Smooth muscle cell (in vitro differentiated cells): ENCODE results near the gene LMF1. TPM values are rescaled to one million over a fixed set of nuclear protein-coding genes. Genes with fewer than 3 reads are reported as not detected.

ENCODE experiments used
- DNase-seq: peaks from one replicate; lab custom pipeline; 2025; ENCODE audit not compliant: unreplicated experiment; lab: John Stamatoyannopoulos, UW
- H2AFZ ChIP-seq: fragments of 200-600 bp; sonication (generic); 2 replicates; pipeline ENCODE4 v1.6.0; 2016; ENCODE audit warnings: antibody characterized with exemption, low read depth, mild to moderate bottlenecking
- H3F3A ChIP-seq: fragments of 200-600 bp; sonication (generic); 2 replicates; pipeline ENCODE4 v1.6.0; 2017; ENCODE audit warnings: antibody characterized with exemption, low read depth
- H3K27ac ChIP-seq: fragments of 200-600 bp; sonication (generic); 2 replicates; pipeline ENCODE4 v1.5.1; 2016; ENCODE audit warnings: low read depth, mild to moderate bottlenecking
- H3K27me3 ChIP-seq: fragments of 200-600 bp; sonication (generic); 2 replicates; pipeline ENCODE4 v1.6.1; 2016; ENCODE audit warnings: low read depth, mild to moderate bottlenecking
- H3K36me3 ChIP-seq: fragments of 200-600 bp; sonication (generic); 2 replicates; pipeline ENCODE4 v1.5.1; 2016; ENCODE audit warnings: low read depth
- H3K4me1 ChIP-seq: fragments of 200-600 bp; sonication (generic); 2 replicates; pipeline ENCODE4 v1.5.1; 2016; ENCODE audit warnings: low read depth
- H3K4me2 ChIP-seq: fragments of 200-600 bp; sonication (generic); 2 replicates; pipeline ENCODE4 v1.6.0; 2016; ENCODE audit warnings: mild to moderate bottlenecking
- H3K4me3 ChIP-seq: fragments of 200-600 bp; sonication (generic); 2 replicates; pipeline ENCODE4 v1.5.1; 2016; ENCODE audit warnings: mild to moderate bottlenecking
- H3K79me2 ChIP-seq: fragments of 200-600 bp; sonication (generic); 2 replicates; pipeline ENCODE4 v1.6.0; 2016; ENCODE audit warnings: low read depth, mild to moderate bottlenecking
- H3K9ac ChIP-seq: fragments of 200-600 bp; sonication (generic); 2 replicates; pipeline ENCODE4 v1.6.0; 2016; ENCODE audit warnings: low read depth
- H3K9me3 ChIP-seq: fragments of 200-600 bp; sonication (generic); replicated peaks from 2 replicates; pipeline ENCODE4 v1.5.1; 2016; ENCODE audit warnings: low read depth
- H4K20me1 ChIP-seq: fragments of 200-600 bp; sonication (generic); 2 replicates; pipeline ENCODE4 v1.6.0; 2016; ENCODE audit warnings: low read depth
- WGBS: methylation state at CpG from one replicate; pipeline ENCODE4 v1.1.7; 2016; ENCODE audit warnings: low lambda C conversion rate; 5-methylcytosine and 5-hydroxymethylcytosine counted together
- polyA plus RNA-seq: library from polyadenylated mRNA; unstranded; fragments of >200 nt; fragmentation: Nextera tagmentation; extraction: Ambion mirVana; gene quantifications from 2 replicates; pipeline ENCODE4 v1.2.1, GENCODE V29; 2016
- total RNA-seq: library from RNA; depleted of rRNA; stranded (reverse); fragments of >200 nt; gene quantifications from 2 replicates; pipeline ENCODE4 v1.2.3, GENCODE V29; 2014
- TF ChIP-seq, protein P1 (sequence below): fragments of 200-600 bp; sonication (generic); IDR thresholded peaks from 2 replicates; pipeline ENCODE4 v1.5.1; 2017; ENCODE audit warnings: borderline replicate concordance, mild to moderate bottlenecking, antibody characterized with exemption; ENCODE audit not compliant: insufficient read depth, poor library complexity, severe bottlenecking

The LMF1 gene
- total and polyA plus RNA-seq, 2 experiments from 2014 or later: 25.3 to 29.8 TPM

- no peak overlapping the region for H3K9ac ChIP-seq
- H3K27ac ChIP-seq: no peak overlapping the region
These were observed 44.1 kb downstream of the LMF1 start for GRCh38 chr16:926715-927114.

GRCh38 chr16:924806-925205, 46.0 kb downstream of the LMF1 start:
- H3K4me2 ChIP-seq: peak overlapping the region; percentile 63
- 31% methylated on average over 6 of the region's 13 CpGs for WGBS
- H3K9me3 ChIP-seq: no peaks in the 10 kb centered on the region

More at GRCh38 chr16:926715-927114, 44.1 kb downstream of the LMF1 start:
- DNase-seq: no peak
- peaks cover 2% of the 10 kb centered on the region for H3F3A ChIP-seq
- no peaks in the 10 kb centered on the region for H3K27me3 ChIP-seq
- H3K79me2 ChIP-seq: peaks cover 9% of the 10 kb centered on the region
- no peak overlapping the region for H3K4me2 ChIP-seq
- no peaks in the 10 kb centered on the region for H3K36me3 ChIP-seq
- no peak overlapping the region for H3K4me3 ChIP-seq
- H3K9me3 ChIP-seq: no peaks in the 10 kb centered on the region
- H4K20me1 ChIP-seq: peaks cover 19% of the 10 kb centered on the region
- no peak overlapping the region for H2AFZ ChIP-seq
- TF ChIP-seq, protein P1, sequence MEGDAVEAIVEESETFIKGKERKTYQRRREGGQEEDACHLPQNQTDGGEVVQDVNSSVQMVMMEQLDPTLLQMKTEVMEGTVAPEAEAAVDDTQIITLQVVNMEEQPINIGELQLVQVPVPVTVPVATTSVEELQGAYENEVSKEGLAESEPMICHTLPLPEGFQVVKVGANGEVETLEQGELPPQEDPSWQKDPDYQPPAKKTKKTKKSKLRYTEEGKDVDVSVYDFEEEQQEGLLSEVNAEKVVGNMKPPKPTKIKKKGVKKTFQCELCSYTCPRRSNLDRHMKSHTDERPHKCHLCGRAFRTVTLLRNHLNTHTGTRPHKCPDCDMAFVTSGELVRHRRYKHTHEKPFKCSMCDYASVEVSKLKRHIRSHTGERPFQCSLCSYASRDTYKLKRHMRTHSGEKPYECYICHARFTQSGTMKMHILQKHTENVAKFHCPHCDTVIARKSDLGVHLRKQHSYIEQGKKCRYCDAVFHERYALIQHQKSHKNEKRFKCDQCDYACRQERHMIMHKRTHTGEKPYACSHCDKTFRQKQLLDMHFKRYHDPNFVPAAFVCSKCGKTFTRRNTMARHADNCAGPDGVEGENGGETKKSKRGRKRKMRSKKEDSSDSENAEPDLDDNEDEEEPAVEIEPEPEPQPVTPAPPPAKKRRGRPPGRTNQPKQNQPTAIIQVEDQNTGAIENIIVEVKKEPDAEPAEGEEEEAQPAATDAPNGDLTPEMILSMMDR: no peak
- 97% methylated on average over 8 of the region's 8 CpGs for WGBS
- peaks cover 3% of the 10 kb centered on the region for H3K4me1 ChIP-seq

GRCh38 chr16:924063-924462, 46.7 kb downstream of the LMF1 start:
- 13% methylated on average over 5 of the region's 5 CpGs for WGBS
- H3K27me3 ChIP-seq: no peaks in the 10 kb centered on the region
- peaks cover 9% of the 10 kb centered on the region for H3K4me1 ChIP-seq
- peak overlapping the region; percentile 69 for H3K27ac ChIP-seq
- no peak overlapping the region for H3K9ac ChIP-seq
- no peaks in the 10 kb centered on the region for H3K9me3 ChIP-seq
- TF ChIP-seq, protein P1: no peak
- H3K79me2 ChIP-seq: peaks cover 9% of the 10 kb centered on the region
- no peak overlapping the region for H3K4me3 ChIP-seq
- no peak overlapping the region for H2AFZ ChIP-seq
- H3K4me2 ChIP-seq: peak overlapping the region; percentile 63
- no peaks in the 10 kb centered on the region for H3K36me3 ChIP-seq
- H4K20me1 ChIP-seq: peaks cover 19% of the 10 kb centered on the region
- DNase-seq: no peak
- peaks cover 15% of the 10 kb centered on the region for H3F3A ChIP-seq

More at GRCh38 chr16:924806-925205, 46.0 kb downstream of the LMF1 start:
- H3K36me3 ChIP-seq: no peaks in the 10 kb centered on the region
- H2AFZ ChIP-seq: no peak overlapping the region
- H4K20me1 ChIP-seq: peaks cover 19% of the 10 kb centered on the region
- no peak overlapping the region for H3K4me3 ChIP-seq
- peaks cover 9% of the 10 kb centered on the region for H3K4me1 ChIP-seq
- no peaks in the 10 kb centered on the region for H3K27me3 ChIP-seq
- DNase-seq: no peak
- H3F3A ChIP-seq: peaks cover 15% of the 10 kb centered on the region
- peaks cover 9% of the 10 kb centered on the region for H3K79me2 ChIP-seq
- no peak overlapping the region for H3K9ac ChIP-seq
- H3K27ac ChIP-seq: peak overlapping the region; percentile 69
- TF ChIP-seq, protein P1: no peak

DNA sequence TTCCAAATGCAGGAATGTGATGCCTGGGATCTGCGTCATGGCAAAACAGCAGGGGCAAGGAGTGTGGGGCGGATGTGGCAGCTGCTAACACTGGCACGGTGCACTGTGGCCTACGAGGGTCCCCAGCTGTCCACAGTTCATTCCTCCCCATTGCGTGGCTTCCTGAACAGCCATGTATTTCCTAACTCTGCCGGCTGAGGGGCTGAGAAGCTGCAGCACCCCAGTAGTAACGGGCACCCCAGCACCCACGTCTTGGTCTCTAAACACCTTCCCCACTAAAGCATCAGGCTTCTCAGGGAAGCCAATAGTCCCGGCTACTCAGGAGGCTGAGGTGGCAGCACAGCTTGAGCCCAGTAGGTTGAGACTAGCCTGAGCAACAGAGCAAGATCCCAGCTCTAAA, 47.6 kb downstream of the LMF1 start:
- peaks cover 9% of the 10 kb centered on the region for H3K79me2 ChIP-seq
- H2AFZ ChIP-seq: no peak overlapping the region
- no peaks in the 10 kb centered on the region for H3K27me3 ChIP-seq
- H3K36me3 ChIP-seq: no peaks in the 10 kb centered on the region
- H3K4me1 ChIP-seq: peaks cover 9% of the 10 kb centered on the region
- no peak overlapping the region for H3K9ac ChIP-seq
- H3K27ac ChIP-seq: no peak overlapping the region
- no peaks in the 10 kb centered on the region for H3K9me3 ChIP-seq
- DNase-seq: no peak
- TF ChIP-seq, protein P1: no peak
- no peak overlapping the region for H3K4me2 ChIP-seq
- peaks cover 19% of the 10 kb centered on the region for H4K20me1 ChIP-seq
- no peak overlapping the region for H3K4me3 ChIP-seq
- WGBS: 99% methylated on average over 9 of the region's 9 CpGs
- H3F3A ChIP-seq: peaks cover 15% of the 10 kb centered on the region
